Measurements from ENCODE around the gene KRT14.
"Not testable (repeated sequence)": the region's sequence is repeated elsewhere in the genome, so short reads cannot be mapped to it uniquely, and the experiment has no call there.

KRT14 gene

GRCh38 chr17:41545829-41546410, 40.8 kb downstream of the KRT14 start:
- no peak for DNase-seq

- DNase-seq, result no peak
These were observed 41.8 kb downstream of the KRT14 start for GRCh38 chr17:41544935-41545334.

- peak; percentile 28 for DNase-seq
These were observed 42.2 kb downstream of the KRT14 start for GRCh38 chr17:41544491-41544892.

- DNase-seq, result not testable (repeated sequence)
These were observed 43.9 kb downstream of the KRT14 start for GRCh38 chr17:41542786-41543185.

- DNase-seq, result no peak
These were observed 44.3 kb downstream of the KRT14 start for GRCh38 chr17:41542357-41542756.

GRCh38 chr17:41540921-41541625, 45.6 kb downstream of the KRT14 start:
- no peak for DNase-seq

GRCh38 chr17:41539979-41540701, 46.6 kb downstream of the KRT14 start:
- no peak for DNase-seq

GRCh38 chr17:41539071-41539492, 47.6 kb downstream of the KRT14 start:
- DNase-seq, result peak; percentile 33

GRCh38 chr17:41538565-41538991, 48.1 kb downstream of the KRT14 start:
- DNase-seq, result peak; percentile 76

GRCh38 chr17:41537990-41538389, 48.7 kb downstream of the KRT14 start:
- DNase-seq, result no peak

- DNase-seq, result no peak
These were observed 49.1 kb downstream of the KRT14 start for GRCh38 chr17:41537614-41537954.

GRCh38 chr17:41536741-41537613, 49.7 kb downstream of the KRT14 start:
- no peak for DNase-seq

- peak; percentile 23 for DNase-seq
These were observed 50.8 kb downstream of the KRT14 start for GRCh38 chr17:41535764-41536481.

- DNase-seq, result no peak
These were observed 51.7 kb downstream of the KRT14 start for GRCh38 chr17:41534899-41535546.

- DNase-seq, result no peak
These were observed 53.1 kb downstream of the KRT14 start for GRCh38 chr17:41533613-41534012.

- no peak for DNase-seq
These were observed 53.6 kb downstream of the KRT14 start for GRCh38 chr17:41532947-41533570.

All from fibroblast of skin of back (primary cell).